Stimulated activated CD4-positive, alpha-beta T cell treated with anti-CD3 and anti-CD28 coated beads, Interleukin-4, amount 100 ng/mL, for 1 hour (primary cell): ENCODE measurements around the gene ZNF521.

ENCODE experiments used
- DNase-seq: peaks from one replicate; pipeline ENCODE4 v3.0.0-alpha.2; 2020

The ZNF521 gene

GRCh38 chr18:25113566-25113965 is 238.4 kb downstream of the ZNF521 start:
- DNase-seq, result no peak

- no peak for DNase-seq
These were observed 239.0 kb downstream of the ZNF521 start for GRCh38 chr18:25112821-25113434.

- DNase-seq, result no peak
These were observed 240.3 kb downstream of the ZNF521 start for GRCh38 chr18:25111377-25112288.

GRCh38 chr18:25109484-25109883 is 242.5 kb downstream of the ZNF521 start:
- DNase-seq, result no peak

- no peak for DNase-seq
These were observed 248.4 kb downstream of the ZNF521 start for GRCh38 chr18:25103468-25104155.

- DNase-seq, result no peak
These were observed 249.3 kb downstream of the ZNF521 start for GRCh38 chr18:25102662-25103061.

- DNase-seq, result no peak
These were observed 251.5 kb downstream of the ZNF521 start for GRCh38 chr18:25100418-25100817.

- DNase-seq, result no peak
These were observed 252.1 kb downstream of the ZNF521 start for GRCh38 chr18:25099895-25100294.

- no peak for DNase-seq
These were observed 254.4 kb downstream of the ZNF521 start for GRCh38 chr18:25097569-25098056.

GRCh38 chr18:25097057-25097456 is 254.9 kb downstream of the ZNF521 start:
- no peak for DNase-seq

- DNase-seq, result no peak
These were observed 258.8 kb downstream of the ZNF521 start for GRCh38 chr18:25093141-25093540.

GRCh38 chr18:25089470-25089869 is 262.5 kb downstream of the ZNF521 start:
- no peak for DNase-seq

GRCh38 chr18:25086876-25087275 is 265.1 kb downstream of the ZNF521 start:
- no peak for DNase-seq

GRCh38 chr18:25081001-25081400 is 271.0 kb downstream of the ZNF521 start:
- DNase-seq, result no peak

GRCh38 chr18:25080211-25080610 is 271.8 kb downstream of the ZNF521 start:
- DNase-seq, result no peak

GRCh38 chr18:25077944-25078723 is 273.8 kb downstream of the ZNF521 start:
- DNase-seq, result no peak

GRCh38 chr18:25077038-25077943 is 274.7 kb downstream of the ZNF521 start:
- DNase-seq, result no peak

GRCh38 chr18:25075783-25076182 is 276.2 kb downstream of the ZNF521 start:
- no peak for DNase-seq

- no peak for DNase-seq
These were observed 276.6 kb downstream of the ZNF521 start for GRCh38 chr18:25075331-25075730.

- no peak for DNase-seq
These were observed 277.0 kb downstream of the ZNF521 start for GRCh38 chr18:25074925-25075324.

- DNase-seq, result no peak
These were observed 279.8 kb downstream of the ZNF521 start for GRCh38 chr18:25072205-25072604.
